GM23338 (cell line): ENCODE measurements around the gene IWS1. TPM values are rescaled to one million over a fixed set of nuclear protein-coding genes. Genes with fewer than 3 reads are reported as not detected.

Source experiments
- ATAC-seq: fragments of 200-7000 bp; cut with Tn5 transposase; 3 replicates; pipeline ENCODE4 v1.9.1; 2020
- DNase-seq: peaks from one replicate; pipeline ENCODE4 v3.0.0-alpha.2; 2015; ENCODE audit warnings: low spot score
- H2AFZ ChIP-seq: fragments of 200-600 bp; sonication (generic); 2 replicates; pipeline ENCODE4 v1.8.0; 2016; ENCODE audit warnings: antibody characterized with exemption, mild to moderate bottlenecking, moderate library complexity
- H3F3A ChIP-seq: fragments of 200-600 bp; sonication (generic); replicated peaks from 2 replicates; pipeline ENCODE4 v1.8.0; 2017; ENCODE audit warnings: antibody characterized with exemption, mixed run types, low read depth
- H3K27ac ChIP-seq: fragments of 200-600 bp; sonication (generic); 2 replicates; pipeline ENCODE4 v1.6.1; 2016; ENCODE audit warnings: low read depth
- H3K27me3 ChIP-seq: fragments of 200-600 bp; sonication (generic); 2 replicates; pipeline ENCODE4 v1.8.0; 2016; ENCODE audit warnings: mild to moderate bottlenecking, mixed run types, moderate library complexity; ENCODE audit not compliant: insufficient read depth
- H3K36me3 ChIP-seq: fragments of 200-600 bp; sonication (generic); 2 replicates; pipeline ENCODE4 v1.8.0; 2016; ENCODE audit warnings: mild to moderate bottlenecking; ENCODE audit not compliant: insufficient read depth
- H3K4me1 ChIP-seq: fragments of 200-600 bp; sonication (generic); 2 replicates; pipeline ENCODE4 v1.8.0; 2016; ENCODE audit warnings: mild to moderate bottlenecking, moderate library complexity; ENCODE audit not compliant: insufficient read depth
- H3K4me2 ChIP-seq: fragments of 200-600 bp; sonication (generic); 2 replicates; pipeline ENCODE4 v1.7.1; 2017; ENCODE audit warnings: mixed run types
- H3K4me3 ChIP-seq: fragments of 200-600 bp; sonication (generic); 2 replicates; pipeline ENCODE4 v1.6.1; 2016; ENCODE audit warnings: mixed run types
- H3K79me2 ChIP-seq: fragments of 200-600 bp; sonication (generic); replicated peaks from 2 replicates; pipeline ENCODE4 v1.8.0; 2017; ENCODE audit warnings: mild to moderate bottlenecking; ENCODE audit not compliant: insufficient read depth
- H3K9me2 ChIP-seq: fragments of 200-600 bp; sonication (generic); 2 replicates; pipeline ENCODE4 v1.8.0; 2017; ENCODE audit not compliant: insufficient read depth
- H4K20me1 ChIP-seq: fragments of 200-600 bp; sonication (generic); replicated peaks from 2 replicates; pipeline ENCODE4 v1.8.0; 2017; ENCODE audit warnings: mild to moderate bottlenecking; ENCODE audit not compliant: insufficient read depth
- H3K27ac Mint-ChIP-seq: 2 replicates; pipeline ENCODE4 v1.8.0; 2020; ENCODE audit warnings: inconsistent platforms, mild to moderate bottlenecking, moderate library complexity, mixed read lengths
- H3K27me3 Mint-ChIP-seq: 3 replicates; pipeline ENCODE4 v1.8.0; 2022; ENCODE audit warnings: low read depth, mild to moderate bottlenecking, moderate library complexity, mixed read lengths, inconsistent platforms; ENCODE audit not compliant: insufficient read depth, poor library complexity
- H3K36me3 Mint-ChIP-seq: 3 replicates; pipeline ENCODE4 v1.8.0; 2021; ENCODE audit warnings: low read depth, mild to moderate bottlenecking, inconsistent platforms, moderate library complexity, mixed read lengths
- H3K4me1 Mint-ChIP-seq: 3 replicates; pipeline ENCODE4 v1.8.0; 2020; ENCODE audit warnings: mild to moderate bottlenecking, inconsistent platforms, mixed read lengths
- H3K4me3 Mint-ChIP-seq: 3 replicates; pipeline ENCODE4 v1.8.0; 2021; ENCODE audit warnings: moderate library complexity, mild to moderate bottlenecking, inconsistent platforms, mixed read lengths
- H3K9me3 Mint-ChIP-seq: 3 replicates; pipeline ENCODE4 v1.8.0; 2020; ENCODE audit warnings: moderate library complexity, mild to moderate bottlenecking, inconsistent platforms, mixed read lengths
- CREB1 ChIP-seq: fragments of 250-450 bp; sonication (Bioruptor Pico); IDR thresholded peaks from 2 replicates; pipeline ENCODE4 v1.5.0; 2020; ENCODE audit warnings: low read depth, mild to moderate bottlenecking, moderate library complexity
- CTCF ChIP-seq, 2 experiments: fragments of 200-600 bp in 1 of 2; sonication (generic) in 1 of 2; conservative IDR thresholded peaks; 2 replicates each; pipeline versions ENCODE4 v1.5.1 to v1.6.1; 2016 to 2017; ENCODE audit warnings: antibody characterized with exemption in 2 of 2, low read depth in 2 of 2, mild to moderate bottlenecking in 2 of 2, moderate library complexity in 1 of 2
- ETS1 ChIP-seq: IDR thresholded peaks from 2 replicates; pipeline ENCODE4 v1.6.1; 2016; ENCODE audit warnings: antibody characterized with exemption
- EZH2 ChIP-seq: fragments of 200-600 bp; sonication (generic); IDR thresholded peaks from one replicate; pipeline ENCODE4 v1.8.0; 2017; ENCODE audit warnings: antibody characterized with exemption, mild to moderate bottlenecking, low read depth; ENCODE audit not compliant: unreplicated experiment
- EZH2phosphoT487 ChIP-seq: fragments of 200-600 bp; sonication (generic); IDR thresholded peaks from one replicate; pipeline ENCODE4 v1.8.1; 2018; ENCODE audit warnings: antibody characterized with exemption; ENCODE audit not compliant: unreplicated experiment
- JUNB ChIP-seq: IDR thresholded peaks from one replicate; pipeline ENCODE4 v1.6.1; 2016; ENCODE audit warnings: antibody characterized with exemption; ENCODE audit not compliant: unreplicated experiment
- NANOG ChIP-seq: IDR thresholded peaks from 2 replicates; pipeline ENCODE4 v1.6.1; 2016; ENCODE audit warnings: antibody characterized with exemption, borderline replicate concordance
- POLR2AphosphoS5 ChIP-seq: IDR thresholded peaks from 2 replicates; pipeline ENCODE4 v1.6.1; 2016; ENCODE audit warnings: antibody characterized with exemption, low read depth
- REST ChIP-seq: IDR thresholded peaks from one replicate; pipeline ENCODE4 v1.6.1; 2018; ENCODE audit warnings: antibody characterized with exemption; ENCODE audit not compliant: unreplicated experiment
- STAT1 ChIP-seq: IDR thresholded peaks from one replicate; pipeline ENCODE4 v1.6.1; 2016; ENCODE audit warnings: antibody characterized with exemption; ENCODE audit not compliant: unreplicated experiment
- ZNF114 ChIP-seq: fragments of 250-450 bp; sonication (Bioruptor Pico); IDR thresholded peaks from 2 replicates; pipeline ENCODE4 v1.5.0; 2020; ENCODE audit warnings: mild to moderate bottlenecking, moderate library complexity
- ZNF331 ChIP-seq: fragments of 250-450 bp; sonication (Bioruptor Pico); IDR thresholded peaks from 2 replicates; pipeline ENCODE4 v1.5.0; 2020; ENCODE audit warnings: low read depth, mild to moderate bottlenecking, moderate library complexity
- ZNF462 ChIP-seq: fragments of 250-450 bp; sonication (Bioruptor Pico); IDR thresholded peaks from 2 replicates; pipeline ENCODE4 v1.5.0; 2020; ENCODE audit warnings: mild to moderate bottlenecking, moderate library complexity
- polyA plus RNA-seq: library from polyadenylated mRNA; unstranded; fragments of >200 nt; fragmentation: Nextera tagmentation; extraction: Ambion mirVana; gene quantifications from 2 replicates; pipeline ENCODE4 v1.2.1, GENCODE V29; 2016
- total RNA-seq: library from RNA; depleted of rRNA; stranded (reverse); fragments of >200 nt; shearing (Covaris generic); gene quantifications from 2 replicates; pipeline ENCODE4 v1.2.3, GENCODE V29; 2014

IWS1 gene
- total and polyA plus RNA-seq, 2 experiments from 2014 or later = 82.8 to 97.2 TPM

GRCh38 chr2:127511090-127511695, 15.1 kb downstream of the IWS1 start:
- Mint-ChIP-seq H3K27ac (no peak overlapping the region), H3K9me3 (no peaks in the 10 kb centered on the region), H3K27me3 (peaks cover 4% of the 10 kb centered on the region), H3K4me3 (no peak overlapping the region), H3K4me1 (peaks cover 37% of the 10 kb centered on the region), H3K36me3 (peaks cover 13% of the 10 kb centered on the region; the same call in 2 of the 3 replicates)
- Histone ChIP-seq H3K27ac (no peak overlapping the region), H3K79me2 (peaks cover 100% of the 10 kb centered on the region), H3K27me3 (no peaks in the 10 kb centered on the region), H2AFZ (no peak overlapping the region), H3K36me3 (no peaks in the 10 kb centered on the region), H3K9me2 (no peaks in the 10 kb centered on the region), H3K4me2 (no peak overlapping the region), H3F3A (no peaks in the 10 kb centered on the region), H3K4me1 (peaks cover 40% of the 10 kb centered on the region), H3K4me3 (no peak overlapping the region), H4K20me1 (peaks cover 94% of the 10 kb centered on the region)
- no peak for ATAC-seq
- TF ChIP-seq ZNF462 (CRISPR knock-in tag) (no peak), EZH2phosphoT487 (no peak), CREB1 (no peak), JUNB (no peak), STAT1 (no peak), ZNF114 (no peak), EZH2 (no peak), REST (no peak), NANOG (no peak), CTCF (conservative IDR thresholded peaks at IDR 0.05; ENCODE audit: low read depth in 2 of 2) (no peak), POLR2AphosphoS5 (no peak), ZNF331 (CRISPR knock-in tag) (no peak), ETS1 (no peak)
- no peak for DNase-seq
